HepG2 (cell line): ENCODE data around the gene IQCH. TPM values are rescaled to one million over a fixed set of nuclear protein-coding genes. Genes with fewer than 3 reads are reported as not detected.

Experiments used
- ATAC-seq: fragments of 200-7000 bp; cut with Tn5 transposase; 3 replicates; pipeline ENCODE4 v1.9.1; 2020; ENCODE audit warnings: mild to moderate bottlenecking, moderate library complexity
- BruUV-seq: library from RNA; stranded (reverse); fragments of 400-500 nt; replicated peaks from 2 replicates; lab custom pipeline; 2021; lab: Mats Ljungman, UMichigan
- CTCF ChIA-PET: fragments of 300-600 bp; formaldehyde crosslinking; extraction: SDS; loops from one replicate; lab custom pipeline; 2021; ENCODE audit warnings: low total read pairs, inconsistent platforms, low intra/inter-chr PET ratio; lab: Yijun Ruan, JAX
- POLR2A ChIA-PET: fragments of 350-600 bp; sonication (Branson Sonifier 250); formaldehyde crosslinking; loops from one replicate; lab custom pipeline; 2020; ENCODE audit warnings: antibody characterized with exemption, inconsistent platforms; lab: Yijun Ruan, JAX
- DNase-seq: peaks from one replicate; pipeline ENCODE4 v3.0.0-alpha.2; 2015; ENCODE audit warnings: low spot score
- FAIRE-seq: peaks from 3 replicates; lab custom pipeline; 2011; peaks lifted over from hg19 to GRCh38; lab: Jason Lieb, UNC
- H2AFZ ChIP-seq: one replicate; pipeline ENCODE4 v1.6.1; 2011; ENCODE audit warnings: low read length, inconsistent platforms
- H3K27ac ChIP-seq: fragments of 300-600 bp; 3 replicates; pipeline ENCODE4 v1.8.0; 2011; ENCODE audit warnings: mixed run types, mild to moderate bottlenecking, mixed read lengths, low read length, inconsistent platforms; ENCODE audit not compliant: insufficient read depth; ENCODE audit errors: extremely low read length
- H3K27me3 ChIP-seq, 2 experiments: fragments of 200-600 bp in 1 of 2; 2 replicates in 1 of 2; 3 replicates in 1 of 2; pipeline versions ENCODE4 v1.6.0 to v1.8.0; 2011; ENCODE audit warnings: low read length in 2 of 2, mild to moderate bottlenecking in 2 of 2, moderate library complexity in 2 of 2, inconsistent platforms in 1 of 2; ENCODE audit not compliant: insufficient read depth in 2 of 2, control insufficient read depth in 1 of 2
- H3K36me3 ChIP-seq, 2 experiments: fragments of 200-600 bp in 1 of 2; replicated peaks in 1 of 2; 2 replicates in 1 of 2; 3 replicates in 1 of 2; pipeline versions ENCODE4 v1.5.1 to v1.8.0; 2011; ENCODE audit warnings: low read length in 2 of 2, inconsistent platforms in 1 of 2; ENCODE audit not compliant: insufficient read depth in 2 of 2, control insufficient read depth in 1 of 2
- H3K4me1 ChIP-seq: 2 replicates; pipeline ENCODE4 v1.5.1; 2012; ENCODE audit warnings: low read length, inconsistent platforms; ENCODE audit not compliant: insufficient read depth
- H3K4me2 ChIP-seq: 2 replicates; pipeline ENCODE4 v1.6.0; 2011; ENCODE audit warnings: low read depth, low read length, inconsistent platforms
- H3K4me3 ChIP-seq, 3 experiments: fragments of 200-600 bp in 1 of 3; sonication (generic), shearing (Covaris generic) in 1 of 3; replicated peaks in 1 of 3; 2 replicates each; pipeline ENCODE4 v1.5.1; 2011 to 2016; ENCODE audit warnings: low read length in 3 of 3, inconsistent platforms in 2 of 3, low read depth in 2 of 3, mild to moderate bottlenecking in 2 of 3, control low read depth in 1 of 3, mixed read lengths in 1 of 3; ENCODE audit not compliant: insufficient read depth in 1 of 3
- H3K79me2 ChIP-seq: one replicate; pipeline ENCODE4 v1.6.1; 2011; ENCODE audit warnings: low read length, inconsistent platforms; ENCODE audit not compliant: insufficient read depth
- H3K9ac ChIP-seq: 2 replicates; pipeline ENCODE4 v1.6.0; 2011; ENCODE audit warnings: mild to moderate bottlenecking, low read depth, low read length, inconsistent platforms; ENCODE audit not compliant: insufficient read depth
- H3K9me3 ChIP-seq: 2 replicates; pipeline ENCODE4 v1.5.1; 2012; ENCODE audit warnings: mild to moderate bottlenecking, low read length
- H4K20me1 ChIP-seq: 2 replicates; pipeline ENCODE4 v1.6.0; 2011; ENCODE audit warnings: inconsistent platforms, mild to moderate bottlenecking, low read length, moderate library complexity; ENCODE audit not compliant: insufficient read depth
- ATF2 ChIP-seq: sonication (generic); formaldehyde crosslinking; IDR thresholded peaks from 2 replicates; pipeline ENCODE4 v1.4.0; 2020; ENCODE audit warnings: missing genetic modification reagents
- ISX ChIP-seq: sonication (generic); formaldehyde crosslinking; conservative IDR thresholded peaks from 2 replicates; pipeline ENCODE4 v1.5.0; 2020; ENCODE audit warnings: missing genetic modification reagents
- KLF13 ChIP-seq: sonication (generic); formaldehyde crosslinking; IDR thresholded peaks from 2 replicates; pipeline ENCODE4 v1.4.0; 2020; ENCODE audit warnings: mild to moderate bottlenecking, missing genetic modification reagents
- MBD4 ChIP-seq: IDR thresholded peaks from 2 replicates; pipeline ENCODE4 v1.6.1; 2012; ENCODE audit warnings: low read length, inconsistent platforms, borderline replicate concordance
- PLSCR1 ChIP-seq: sonication (generic); formaldehyde crosslinking; IDR thresholded peaks from 2 replicates; pipeline ENCODE4 v1.5.0; 2020; ENCODE audit warnings: missing genetic modification reagents, mild to moderate bottlenecking, borderline replicate concordance
- TEAD2 ChIP-seq: sonication (generic); formaldehyde crosslinking; IDR thresholded peaks from 2 replicates; pipeline ENCODE4 v1.9.0; 2021; ENCODE audit warnings: missing genetic modification reagents
- ZBTB10 ChIP-seq: sonication (generic); formaldehyde crosslinking; IDR thresholded peaks from 2 replicates; pipeline ENCODE4 v1.4.0; 2020; ENCODE audit warnings: missing genetic modification reagents, borderline replicate concordance
- ZFP36L2 ChIP-seq: sonication (generic); formaldehyde crosslinking; IDR thresholded peaks from 2 replicates; pipeline ENCODE4 v1.4.0; 2020; ENCODE audit warnings: missing genetic modification reagents
- ZNF143 ChIP-seq: sonication (generic); formaldehyde crosslinking; IDR thresholded peaks from 2 replicates; pipeline ENCODE4 v1.4.0; 2020; ENCODE audit warnings: missing genetic modification reagents
- ZNF3 ChIP-seq: IDR thresholded peaks from 2 replicates; pipeline ENCODE4 v1.7.0; 2017; ENCODE audit warnings: inconsistent platforms
- ZNF33A ChIP-seq: sonication (generic); formaldehyde crosslinking; IDR thresholded peaks from 2 replicates; pipeline ENCODE4 v1.5.1; 2020; ENCODE audit warnings: missing genetic modification reagents, mild to moderate bottlenecking, moderate library complexity, borderline replicate concordance
- ZNF577 ChIP-seq: sonication (generic); formaldehyde crosslinking; IDR thresholded peaks from 2 replicates; pipeline ENCODE4 v1.4.0; 2020; ENCODE audit warnings: mild to moderate bottlenecking, low read depth, missing genetic modification reagents, borderline replicate concordance
- WGBS: methylation state at CpG from one replicate; pipeline ENCODE4 v1.1.6; 2017; ENCODE audit warnings: low lambda C conversion rate; 5-methylcytosine and 5-hydroxymethylcytosine counted together
- in situ Hi-C: cut with HindIII; loops from 2 replicates; pipeline ENCODE4 v1.10.0; 2017; ENCODE audit warnings: low pct_unique_long_range_greater_than_20kb; ENCODE audit not compliant: extremely low pct_ligation_motif_present
- intact Hi-C: fragments of 100-400 bp; cut with micrococcal nuclease; formaldehyde crosslinking; loops from one replicate; pipeline ENCODE4 v1.10.0; 2022; ENCODE audit not compliant: unreplicated experiment
- polyA plus RNA-seq, 8 experiments: library from polyadenylated mRNA; depleted of rRNA in 3 of 8; stranded (reverse) in 7 of 8; unstranded in 1 of 8; fragments of >200 nt; fragmentation: Illumina TruSeq in 4 of 8; extraction: Trizol in 4 of 8; gene quantifications; 2 replicates each; pipeline versions ENCODE4 v1.2.1 to v1.2.3, GENCODE V29; 2011 to 2016; ENCODE audit warnings: low read depth in 4 of 8, missing spikeins in 1 of 8, mixed read lengths in 1 of 8; ENCODE audit not compliant: insufficient read depth in 1 of 8
- total RNA-seq, 5 experiments: library from RNA; depleted of rRNA; stranded (reverse); fragments of >200 nt; fragmentation: Illumina TruSeq; extraction: Trizol; gene quantifications; 2 replicates each; pipeline ENCODE4 v1.2.3, GENCODE V29; 2016; ENCODE audit warnings: low read depth in 1 of 5
- TF ChIP-seq, protein P1 (sequence below): IDR thresholded peaks from 2 replicates; pipeline ENCODE4 v1.6.1; 2016; ENCODE audit warnings: low read depth, control low read depth
- TF ChIP-seq, protein P2 (sequence below): sonication (generic); formaldehyde crosslinking; IDR thresholded peaks from 2 replicates; pipeline ENCODE4 v1.5.1; 2020; ENCODE audit warnings: missing genetic modification reagents, mild to moderate bottlenecking, borderline replicate concordance
- TF ChIP-seq, protein P3 (sequence below): sonication (generic); formaldehyde crosslinking; IDR thresholded peaks from 2 replicates; pipeline ENCODE4 v1.5.0; 2020; ENCODE audit warnings: missing genetic modification reagents

The IQCH gene
- total and polyA plus RNA-seq, 2 of the 13 experiments (the other 11 are each of a cell fraction or from before 2014, with no cell fraction given), result 0.16 to 0.55 TPM

- Histone ChIP-seq H3K9ac (no peak overlapping the region), H3K79me2 (no peaks in the 10 kb centered on the region), H3K9me3 (no peaks in the 10 kb centered on the region), H3K36me3 (peaks cover 0 to 2% of the 10 kb centered on the region in 2 experiments; a peak in 2 of 5 replicates), H3K4me3 (no peak overlapping the region), H3K27me3 (no peaks in the 10 kb centered on the region), H4K20me1 (no peaks in the 10 kb centered on the region), H3K4me1 (peaks cover 12% of the 10 kb centered on the region), H2AFZ (no peak overlapping the region), H3K4me2 (no peak overlapping the region), H3K27ac (no peak overlapping the region)
- no peak for ATAC-seq
- in situ Hi-C loops, result no loop called here
- BruUV-seq, result no TSS peak
- intact Hi-C loops, result no loop called here
- CTCF ChIA-PET, result no interaction called here
- DNase-seq, result no peak
- POLR2A ChIA-PET, result no interaction called here
- WGBS, result 49% methylated on average over 2 of the region's 2 CpGs
- FAIRE-seq, result no peak
- TF ChIP-seq ZNF577 (CRISPR knock-in tag) (no peak), TEAD2 (CRISPR knock-in tag) (no peak), KLF13 (no peak), MBD4 (no peak), PLSCR1 (CRISPR knock-in tag) (no peak), ATF2 (CRISPR knock-in tag) (no peak), ZNF143 (no peak), ZFP36L2 (CRISPR knock-in tag) (no peak), ZNF33A (no peak), ZNF3 (no peak), ZBTB10 (CRISPR knock-in tag) (no peak), ISX (CRISPR knock-in tag) (no peak)
- TF ChIP-seq, protein P1, sequence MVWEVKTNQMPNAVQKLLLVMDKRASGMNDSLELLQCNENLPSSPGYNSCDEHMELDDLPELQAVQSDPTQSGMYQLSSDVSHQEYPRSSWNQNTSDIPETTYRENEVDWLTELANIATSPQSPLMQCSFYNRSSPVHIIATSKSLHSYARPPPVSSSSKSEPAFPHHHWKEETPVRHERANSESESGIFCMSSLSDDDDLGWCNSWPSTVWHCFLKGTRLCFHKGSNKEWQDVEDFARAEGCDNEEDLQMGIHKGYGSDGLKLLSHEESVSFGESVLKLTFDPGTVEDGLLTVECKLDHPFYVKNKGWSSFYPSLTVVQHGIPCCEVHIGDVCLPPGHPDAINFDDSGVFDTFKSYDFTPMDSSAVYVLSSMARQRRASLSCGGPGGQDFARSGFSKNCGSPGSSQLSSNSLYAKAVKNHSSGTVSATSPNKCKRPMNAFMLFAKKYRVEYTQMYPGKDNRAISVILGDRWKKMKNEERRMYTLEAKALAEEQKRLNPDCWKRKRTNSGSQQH, result no peak
- TF ChIP-seq, protein P2, sequence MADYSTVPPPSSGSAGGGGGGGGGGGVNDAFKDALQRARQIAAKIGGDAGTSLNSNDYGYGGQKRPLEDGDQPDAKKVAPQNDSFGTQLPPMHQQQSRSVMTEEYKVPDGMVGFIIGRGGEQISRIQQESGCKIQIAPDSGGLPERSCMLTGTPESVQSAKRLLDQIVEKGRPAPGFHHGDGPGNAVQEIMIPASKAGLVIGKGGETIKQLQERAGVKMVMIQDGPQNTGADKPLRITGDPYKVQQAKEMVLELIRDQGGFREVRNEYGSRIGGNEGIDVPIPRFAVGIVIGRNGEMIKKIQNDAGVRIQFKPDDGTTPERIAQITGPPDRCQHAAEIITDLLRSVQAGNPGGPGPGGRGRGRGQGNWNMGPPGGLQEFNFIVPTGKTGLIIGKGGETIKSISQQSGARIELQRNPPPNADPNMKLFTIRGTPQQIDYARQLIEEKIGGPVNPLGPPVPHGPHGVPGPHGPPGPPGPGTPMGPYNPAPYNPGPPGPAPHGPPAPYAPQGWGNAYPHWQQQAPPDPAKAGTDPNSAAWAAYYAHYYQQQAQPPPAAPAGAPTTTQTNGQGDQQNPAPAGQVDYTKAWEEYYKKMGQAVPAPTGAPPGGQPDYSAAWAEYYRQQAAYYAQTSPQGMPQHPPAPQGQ (CRISPR knock-in tag), result no peak
- TF ChIP-seq, protein P3, sequence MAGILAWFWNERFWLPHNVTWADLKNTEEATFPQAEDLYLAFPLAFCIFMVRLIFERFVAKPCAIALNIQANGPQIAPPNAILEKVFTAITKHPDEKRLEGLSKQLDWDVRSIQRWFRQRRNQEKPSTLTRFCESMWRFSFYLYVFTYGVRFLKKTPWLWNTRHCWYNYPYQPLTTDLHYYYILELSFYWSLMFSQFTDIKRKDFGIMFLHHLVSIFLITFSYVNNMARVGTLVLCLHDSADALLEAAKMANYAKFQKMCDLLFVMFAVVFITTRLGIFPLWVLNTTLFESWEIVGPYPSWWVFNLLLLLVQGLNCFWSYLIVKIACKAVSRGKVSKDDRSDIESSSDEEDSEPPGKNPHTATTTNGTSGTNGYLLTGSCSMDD (CRISPR knock-in tag), result no peak
Measured at GRCh38 chr15:67460521-67460920, 205.9 kb downstream of the IQCH start.
